Smooth muscle cell of trachea (primary cell): ENCODE results near the gene DMKN. TPM values are rescaled to one million over a fixed set of nuclear protein-coding genes. Genes with fewer than 3 reads are reported as not detected.

Source experiments
- total RNA-seq: library from RNA; depleted of rRNA; stranded (reverse); fragments of >200 nt; gene quantifications from 2 replicates; pipeline ENCODE4 v1.2.1, GENCODE V29; 2014

DMKN gene, protein sequence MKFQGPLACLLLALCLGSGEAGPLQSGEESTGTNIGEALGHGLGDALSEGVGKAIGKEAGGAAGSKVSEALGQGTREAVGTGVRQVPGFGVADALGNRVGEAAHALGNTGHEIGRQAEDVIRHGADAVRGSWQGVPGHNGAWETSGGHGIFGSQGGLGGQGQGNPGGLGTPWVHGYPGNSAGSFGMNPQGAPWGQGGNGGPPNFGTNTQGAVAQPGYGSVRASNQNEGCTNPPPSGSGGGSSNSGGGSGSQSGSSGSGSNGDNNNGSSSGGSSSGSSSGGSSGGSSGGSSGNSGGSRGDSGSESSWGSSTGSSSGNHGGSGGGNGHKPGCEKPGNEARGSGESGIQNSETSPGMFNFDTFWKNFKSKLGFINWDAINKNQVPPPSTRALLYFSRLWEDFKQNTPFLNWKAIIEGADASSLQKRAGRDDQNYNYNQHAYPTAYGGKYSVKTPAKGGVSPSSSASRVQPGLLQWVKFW
- total RNA-seq, result 6.4 and 13.6 TPM in 2 replicates

DNA sequence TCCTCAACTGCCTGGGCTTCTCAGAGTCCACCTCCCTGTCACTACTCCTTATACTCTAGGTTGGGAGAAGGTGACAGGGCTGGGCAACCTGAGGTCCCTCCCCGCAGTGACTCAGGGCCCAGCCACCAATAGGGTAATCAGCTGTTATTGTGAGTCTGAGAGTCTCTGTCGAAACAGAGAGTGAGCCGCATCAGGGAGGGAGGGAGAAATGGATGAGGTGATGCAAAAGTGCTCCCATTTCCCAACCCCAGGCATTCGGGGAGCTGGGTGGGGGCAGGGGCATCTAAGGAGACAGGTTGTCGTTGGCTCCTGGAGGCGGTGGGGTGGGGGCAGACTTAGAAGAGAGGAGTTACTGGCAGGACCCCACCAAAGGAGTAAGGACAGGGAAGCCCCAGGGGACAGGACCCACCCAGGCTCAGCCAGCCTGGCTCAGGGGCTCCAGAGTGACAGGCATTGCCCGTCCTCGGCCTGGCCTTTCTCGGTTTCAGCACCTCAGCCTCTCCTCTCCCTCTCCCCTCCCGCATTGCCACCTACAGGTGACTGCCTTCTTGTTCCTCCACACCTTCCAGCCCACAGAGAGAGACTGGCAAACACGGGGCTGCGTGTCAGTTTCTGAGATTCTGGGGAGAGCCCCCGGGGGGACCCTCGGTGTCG, at the start of gene DMKN:
Gene DMKN (minus strand): TSS at position 22 of the 654 bp plus-strand sequence. CDS start 174 bp downstream, outside the sequence.

DNA sequence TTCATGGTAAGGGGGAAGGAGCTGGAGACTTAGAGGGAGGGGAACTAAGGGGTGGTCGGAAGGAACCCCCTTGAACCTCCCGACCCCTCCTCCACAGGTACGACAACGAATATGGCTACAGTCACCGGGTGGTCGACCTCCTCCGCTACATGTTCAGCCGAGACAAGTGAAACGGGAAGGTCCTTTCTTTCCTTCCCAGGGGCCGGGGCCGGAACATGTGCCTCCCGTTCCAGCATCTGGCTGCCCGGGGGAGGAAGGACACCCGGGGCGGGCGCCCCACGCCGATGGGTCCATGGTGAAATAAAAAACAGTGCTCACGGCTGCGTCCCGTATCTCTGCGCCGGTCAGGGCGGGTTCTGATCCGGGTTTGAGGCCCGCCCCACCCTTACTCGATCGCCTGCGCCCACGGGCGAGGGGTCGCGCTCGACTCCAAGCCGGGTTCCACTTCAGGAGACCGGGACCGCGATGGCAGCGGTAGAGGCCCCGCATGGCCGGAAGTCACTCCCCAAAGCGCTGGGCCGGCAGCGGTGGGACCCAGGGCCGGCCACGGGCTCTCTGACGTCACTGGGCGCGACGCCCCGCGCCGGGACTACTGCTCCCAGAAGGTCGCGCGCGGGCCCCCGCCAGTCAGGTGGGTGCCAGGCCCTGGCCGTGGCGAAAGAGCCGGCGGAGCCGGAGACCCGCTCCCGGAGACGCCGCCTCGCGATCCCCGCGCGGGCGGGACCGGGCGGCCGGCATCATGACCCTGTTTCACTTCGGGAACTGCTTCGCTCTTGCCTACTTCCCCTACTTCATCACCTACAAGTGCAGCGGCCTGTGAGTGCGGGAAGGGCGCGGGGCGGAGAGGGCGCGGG, 31.8 kb upstream of the DMKN start, which contains the start of gene TMEM147:
Gene TMEM147 (plus strand): TSS at position 626 of the 854 bp plus-strand sequence. CDS start 114 bp downstream, at position 740.

DNA sequence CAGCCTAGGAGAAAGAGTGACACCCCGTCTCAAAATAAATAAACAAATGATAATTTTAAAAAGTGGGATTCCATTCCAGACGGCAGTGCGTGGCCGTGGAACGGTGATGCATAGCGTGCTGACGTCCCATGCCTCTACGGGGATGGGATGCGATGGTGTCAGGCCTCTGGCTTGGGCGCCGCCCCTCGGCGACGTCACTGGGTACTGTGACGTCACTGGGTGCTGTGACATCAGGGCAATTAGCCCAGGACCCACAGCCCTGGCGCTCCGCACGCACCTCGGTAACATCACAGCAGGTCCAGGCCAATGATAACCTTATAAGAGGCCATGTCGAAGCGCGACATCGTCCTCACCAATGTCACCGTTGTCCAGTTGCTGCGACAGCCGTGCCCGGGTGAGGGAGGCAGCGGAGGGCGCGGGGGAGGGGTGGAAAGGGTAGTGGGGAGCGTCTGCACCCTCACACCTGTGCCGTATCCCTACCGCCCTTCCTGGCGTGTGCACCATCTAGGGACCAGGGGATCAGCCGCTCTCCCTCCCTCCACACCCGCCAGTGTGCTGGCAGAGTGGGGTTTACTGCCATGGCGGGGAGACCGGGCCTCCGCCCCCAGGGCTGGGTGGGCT, 19.9 kb upstream of the DMKN start, which contains the start of gene GAPDHS:
Gene GAPDHS (plus strand): TSS at position 256 of the 621 bp plus-strand sequence. CDS start 72 bp downstream, at position 328.

GRCh38 chr19:35528218-35529038, 15.0 kb upstream of the DMKN start, which contains the start of gene SBSN:
Gene SBSN (minus strand): TSS chr19:35528311. CDS start chr19:35528281, 30 bp downstream.

DNA sequence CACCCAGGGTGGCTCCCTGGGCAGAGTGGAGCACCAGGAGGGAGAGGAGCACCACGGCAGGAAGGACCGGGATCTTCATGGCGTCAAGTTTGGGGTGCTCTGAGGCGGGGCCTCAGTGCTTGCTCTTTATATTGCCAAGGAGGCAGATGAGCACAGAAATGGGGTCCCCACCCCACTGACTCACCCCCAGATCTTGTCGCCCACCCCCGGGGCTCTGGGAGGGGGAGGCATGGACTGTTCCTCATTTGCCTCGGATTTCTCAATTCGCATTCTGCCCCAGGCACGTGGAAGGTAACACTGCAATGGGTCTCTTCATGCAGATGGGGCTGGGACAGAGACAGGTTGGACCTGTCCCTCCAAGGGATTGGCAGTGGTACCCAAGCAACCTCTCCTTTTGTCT, 23.1 kb downstream of the DMKN start, which contains the start of gene KRTDAP:
Gene KRTDAP (minus strand): TSS at position 101 of the 400 bp plus-strand sequence. CDS start 22 bp downstream, at position 79.

DNA sequence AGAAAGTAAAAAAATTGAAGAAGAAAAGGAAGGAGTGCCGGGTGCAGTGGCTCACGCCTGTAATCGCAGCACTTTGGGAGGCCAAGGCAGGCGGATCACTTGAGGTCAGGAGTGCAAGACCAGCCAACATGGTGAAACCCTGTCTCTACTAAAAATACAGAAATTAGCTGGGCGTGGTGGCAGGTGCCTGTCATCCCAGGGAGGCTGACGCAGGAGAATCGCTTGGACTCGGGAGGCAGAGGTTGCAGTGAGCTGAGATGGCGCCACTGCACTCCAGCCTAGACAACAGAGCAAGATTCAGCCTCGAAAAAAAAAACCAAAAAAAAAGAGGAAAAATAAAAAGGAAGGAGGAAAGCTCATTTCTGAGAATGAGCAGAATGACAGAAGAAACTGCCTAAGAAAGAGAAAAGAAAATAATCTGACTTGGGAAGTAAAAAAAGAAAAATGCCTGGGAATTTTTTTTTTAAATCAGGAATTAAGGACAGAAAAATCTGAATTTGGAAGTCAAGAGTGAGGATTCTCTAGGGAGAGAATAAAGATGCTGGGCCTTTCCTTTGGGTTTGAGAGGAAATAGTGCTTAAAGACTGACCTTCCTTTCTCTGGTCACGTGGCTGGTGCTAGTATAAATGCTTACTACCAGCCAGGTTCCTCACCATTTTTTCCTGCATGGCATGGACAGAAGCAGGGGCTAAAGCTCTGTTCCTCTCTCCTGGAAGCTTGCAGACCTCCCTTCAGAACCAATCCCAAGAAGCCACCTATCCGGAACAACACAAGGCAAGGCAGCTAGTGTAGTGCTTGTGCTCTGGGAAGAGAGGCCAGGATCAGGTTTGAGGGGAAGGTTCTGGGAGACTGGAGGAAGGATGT, 65.6 kb downstream of the DMKN start, which contains the start of gene FFAR2:
Gene FFAR2 (plus strand): TSS at position 652 of the 864 bp plus-strand sequence. CDS start 1,458 bp downstream, outside the sequence.

Other genes with a start within 250 kb of the DMKN start
- 45.2 and 68.0 TPM in 2 replicates for gene USF2, start 244.7 kb downstream of the DMKN start, total RNA-seq
- gene HAMP, start 231.1 kb downstream of the DMKN start, total RNA-seq, result under 0.01 and 0.15 TPM in 2 replicates
- gene MAG, start 221.5 kb downstream of the DMKN start, total RNA-seq, result not detected in 2 replicates
- gene CD22, start 184.5 kb downstream of the DMKN start, total RNA-seq, result not detected in 2 replicates
- gene FFAR1, start 165.7 kb downstream of the DMKN start, total RNA-seq, result not detected in 2 replicates
- not detected in 2 replicates for gene FFAR3, start 155.2 kb downstream of the DMKN start, total RNA-seq
- gene GPR42, start 142.6 kb downstream of the DMKN start, total RNA-seq, result not detected in 2 replicates
- gene FFAR2, start 65.4 kb downstream of the DMKN start, total RNA-seq, result not detected in 2 replicates
- gene KRTDAP, start 23.2 kb downstream of the DMKN start, total RNA-seq, result not detected in 2 replicates
- 2.9 and 10.6 TPM in 2 replicates for gene SBSN, start 14.7 kb upstream of the DMKN start, total RNA-seq
- gene GAPDHS, start 19.8 kb upstream of the DMKN start, total RNA-seq, result 0.17 TPM in 1 of 2 replicates, not detected in the other
- 56.6 and 103 TPM in 2 replicates for gene TMEM147, start 32.0 kb upstream of the DMKN start, total RNA-seq
- gene ATP4A, start 50.0 kb upstream of the DMKN start, total RNA-seq, result not detected in 2 replicates
- gene PMIS2, start 72.5 kb upstream of the DMKN start, total RNA-seq, result not detected in 2 replicates
- gene HAUS5, start 99.1 kb upstream of the DMKN start, total RNA-seq, result 6.6 and 12.2 TPM in 2 replicates
- 53.3 and 62.4 TPM in 2 replicates for gene RBM42, start 115.4 kb upstream of the DMKN start, total RNA-seq
- 0.17 and 0.44 TPM in 2 replicates for gene ETV2, start 128.1 kb upstream of the DMKN start, total RNA-seq
- 225 and 365 TPM in 2 replicates for gene COX6B1, start 134.7 kb upstream of the DMKN start, total RNA-seq
- not detected in 2 replicates for gene UPK1A, start 152.9 kb upstream of the DMKN start, total RNA-seq
- gene ZBTB32, start 190.9 kb upstream of the DMKN start, total RNA-seq, result not detected in 2 replicates
- 9.8 and 10.9 TPM in 2 replicates for gene KMT2B, start 204.4 kb upstream of the DMKN start, total RNA-seq
- 0.29 and 1.2 TPM in 2 replicates for gene IGFLR1, start 228.8 kb upstream of the DMKN start, total RNA-seq
- gene U2AF1L4, start 231.8 kb upstream of the DMKN start, total RNA-seq, result 4.6 and 7.3 TPM in 2 replicates
- gene PSENEN, start 232.0 kb upstream of the DMKN start, total RNA-seq, result 18.4 and 20.2 TPM in 2 replicates
- 8.0 and 18.5 TPM in 2 replicates for gene LIN37, start 234.9 kb upstream of the DMKN start, total RNA-seq
- 125 and 302 TPM in 2 replicates for gene HSPB6, start 243.4 kb upstream of the DMKN start, total RNA-seq
- 6.1 and 9.9 TPM in 2 replicates for gene PROSER3, start 244.5 kb upstream of the DMKN start, total RNA-seq